Measurements from ENCODE around the gene ZBP1. TPM values are rescaled to one million over a fixed set of nuclear protein-coding genes. Genes with fewer than 3 reads are reported as not detected.

Gene ZBP1
- polyA plus RNA-seq, 1 of the 3 experiments (the other 2 are of a cell fraction): not detected

- no peak for TF ChIP-seq JUND (IDR thresholded peaks at IDR 0.05)
Observed at GRCh38 chr20:57600320-57601210, 19.7 kb downstream of the ZBP1 start (continued).

- WGBS (ENCODE audit: low lambda C conversion rate): 58% methylated on average over 3 of the region's 5 CpGs
- no peak for DNase-seq
- Histone ChIP-seq H3K4me3 (ENCODE audit: low read depth in 2 of 2, low read length in 1 of 2) (no peak overlapping the region), H3K27me3 (ENCODE audit: insufficient read depth) (no peaks in the 10 kb centered on the region; the same call in 1 of the 2 replicates), H3K9me2 (no peaks in the 10 kb centered on the region), H3F3A (replicated peaks; ENCODE audit: insufficient read depth) (peaks cover 4% of the 10 kb centered on the region), H3K79me2 (ENCODE audit: insufficient read depth) (no peaks in the 10 kb centered on the region), H2AFZ (ENCODE audit: low read depth) (no peak overlapping the region), H3K27ac (ENCODE audit: low read depth in 2 of 2, low read length in 1 of 2) (no peak overlapping the region), H3K4me1 (ENCODE audit: control insufficient read depth in 1 of 2, insufficient read depth in 2 of 2, low read depth in 1 of 2, low read length in 1 of 2) (peaks cover 0 to 9% of the 10 kb centered on the region in 2 experiments; a peak in 1 of 4 replicates), H3K36me3 (replicated peaks in 1 of 2; ENCODE audit: control insufficient read depth in 1 of 2, insufficient read depth in 2 of 2, low read length in 1 of 2) (no peaks in the 10 kb centered on the region), H3K9me3 (no peaks in the 10 kb centered on the region), H3K9ac (no peak overlapping the region), H4K20me1 (ENCODE audit: insufficient read depth) (no peaks in the 10 kb centered on the region), H3K4me2 (no peak overlapping the region)
- TF ChIP-seq POLR2AphosphoS5 (IDR thresholded peaks at IDR 0.05; ENCODE audit: low read depth, low read length) (no peak), RAD21 (IDR thresholded peaks at IDR 0.05; ENCODE audit: low read length) (no peak), REST (IDR thresholded peaks at IDR 0.05; ENCODE audit: low read depth, low read length) (no peak), MEF2A (IDR thresholded peaks at IDR 0.05; ENCODE audit: borderline replicate concordance, low read depth) (no peak), IRF3 (IDR thresholded peaks at IDR 0.05; ENCODE audit: low read depth, low read length) (no peak), GATA2 (CRISPR knock-in tag; IDR thresholded peaks at IDR 0.05) (no peak), EP300 (IDR thresholded peaks at IDR 0.05; ENCODE audit: borderline replicate concordance in 1 of 2, low read depth in 1 of 2, low read length in 1 of 2) (no peak), MXI1 (IDR thresholded peaks at IDR 0.05; ENCODE audit: low read depth, low read length) (no peak), FOSL2 (IDR thresholded peaks at IDR 0.05; ENCODE audit: borderline replicate concordance, low read depth) (no peak), FOXM1 (IDR thresholded peaks at IDR 0.05; ENCODE audit: low read depth) (no peak), RFX5 (IDR thresholded peaks at IDR 0.05; ENCODE audit: low read length) (no peak), ELF1 (IDR thresholded peaks at IDR 0.05) (no peak), CTCF (IDR thresholded peaks at IDR 0.05) (no peak), FOXJ3 (CRISPR knock-in tag; IDR thresholded peaks at IDR 0.05) (no peak), CHD2 (IDR thresholded peaks at IDR 0.05; ENCODE audit: low read length, partially characterized antibody) (no peak), YY1 (IDR thresholded peaks at IDR 0.05; ENCODE audit: low read depth) (no peak), SIN3A (IDR thresholded peaks at IDR 0.05; ENCODE audit: borderline replicate concordance, low read depth, low read length) (no peak)
- ChIA-PET POLR2A (no interaction called here), CTCF (interaction anchor here (0.8 to 21.1 kb wide), 15 partner anchors 8 to 1241 kb away, joined by 3 to 403 read pairs (median 20); partner anchors contain the start of gene ZBP1)
Observed at GRCh38 chr20:57598491-57598890, 21.7 kb downstream of the ZBP1 start.
